IgD-negative memory B cell (primary cell): ENCODE measurements around the gene CTIF. TPM values are rescaled to one million over a fixed set of nuclear protein-coding genes. Genes with fewer than 3 reads are reported as not detected.
A peak's percentile ranks its signal among the peaks of the same experiment; 100 is the strongest.

Source experiments
- H3K27ac Mint-ChIP-seq, 3 donors: one replicate each; pipeline ENCODE4 v1.8.0; 2020 to 2022; ENCODE audit warnings: mild to moderate bottlenecking in 3 of 3, mixed read lengths in 3 of 3, moderate library complexity in 1 of 3
- H3K27me3 Mint-ChIP-seq: one replicate; pipeline ENCODE4 v1.8.0; 2021; ENCODE audit warnings: mixed read lengths
- H3K36me3 Mint-ChIP-seq: one replicate; pipeline ENCODE4 v1.8.0; 2020; ENCODE audit warnings: mild to moderate bottlenecking, mixed read lengths
- H3K4me1 Mint-ChIP-seq, 3 donors: one replicate each; pipeline ENCODE4 v1.8.0; 2020 to 2022; ENCODE audit warnings: mixed read lengths in 3 of 3, mild to moderate bottlenecking in 1 of 3
- H3K4me3 Mint-ChIP-seq, 4 donors: one replicate each; pipeline ENCODE4 v1.8.0; 2020 to 2022; ENCODE audit warnings: mild to moderate bottlenecking in 4 of 4, mixed read lengths in 4 of 4, moderate library complexity in 3 of 4
- H3K9me3 Mint-ChIP-seq, 3 donors: one replicate each; pipeline ENCODE4 v1.8.0; 2020 to 2021; ENCODE audit warnings: mixed read lengths in 3 of 3, mild to moderate bottlenecking in 1 of 3
- polyA plus RNA-seq: library from polyadenylated mRNA; unstranded; fragments of 300-500 nt; fragmentation: Illumina TruSeq; gene quantifications from one replicate; pipeline ENCODE4 v1.2.3, GENCODE V29; 2021

The CTIF gene
- polyA plus RNA-seq, 1 donor from 2014 or later: not detected

DNA sequence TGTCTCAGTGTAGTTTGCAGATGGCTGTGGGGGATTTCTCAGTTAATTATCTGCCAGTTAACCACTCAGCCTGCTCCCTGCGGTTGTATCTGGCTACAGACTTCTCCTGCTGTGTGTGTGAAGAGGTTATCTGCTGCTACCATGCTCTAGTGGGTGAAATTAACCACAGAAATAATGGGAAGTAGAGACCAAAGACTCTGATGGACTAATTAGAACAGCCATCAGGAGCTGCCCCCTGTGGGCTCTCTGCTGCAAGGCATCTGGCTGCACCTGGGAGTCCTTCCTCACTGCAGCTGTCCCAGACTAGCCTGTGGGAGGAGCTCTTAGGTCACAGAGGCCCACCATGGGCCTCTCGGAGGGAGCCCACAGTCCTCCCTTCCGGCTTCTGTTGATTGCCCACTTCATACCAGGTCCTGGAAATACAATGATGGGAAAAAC, 66.6 kb downstream of the CTIF start:
- Mint-ChIP-seq H3K4me1 (no peaks in the 10 kb centered on the region), H3K4me3 (no peak overlapping the region), H3K36me3 (peaks cover 4% of the 10 kb centered on the region), H3K27ac (no peak overlapping the region), H3K9me3 (no peaks in the 10 kb centered on the region), H3K27me3 (no peaks in the 10 kb centered on the region)

DNA sequence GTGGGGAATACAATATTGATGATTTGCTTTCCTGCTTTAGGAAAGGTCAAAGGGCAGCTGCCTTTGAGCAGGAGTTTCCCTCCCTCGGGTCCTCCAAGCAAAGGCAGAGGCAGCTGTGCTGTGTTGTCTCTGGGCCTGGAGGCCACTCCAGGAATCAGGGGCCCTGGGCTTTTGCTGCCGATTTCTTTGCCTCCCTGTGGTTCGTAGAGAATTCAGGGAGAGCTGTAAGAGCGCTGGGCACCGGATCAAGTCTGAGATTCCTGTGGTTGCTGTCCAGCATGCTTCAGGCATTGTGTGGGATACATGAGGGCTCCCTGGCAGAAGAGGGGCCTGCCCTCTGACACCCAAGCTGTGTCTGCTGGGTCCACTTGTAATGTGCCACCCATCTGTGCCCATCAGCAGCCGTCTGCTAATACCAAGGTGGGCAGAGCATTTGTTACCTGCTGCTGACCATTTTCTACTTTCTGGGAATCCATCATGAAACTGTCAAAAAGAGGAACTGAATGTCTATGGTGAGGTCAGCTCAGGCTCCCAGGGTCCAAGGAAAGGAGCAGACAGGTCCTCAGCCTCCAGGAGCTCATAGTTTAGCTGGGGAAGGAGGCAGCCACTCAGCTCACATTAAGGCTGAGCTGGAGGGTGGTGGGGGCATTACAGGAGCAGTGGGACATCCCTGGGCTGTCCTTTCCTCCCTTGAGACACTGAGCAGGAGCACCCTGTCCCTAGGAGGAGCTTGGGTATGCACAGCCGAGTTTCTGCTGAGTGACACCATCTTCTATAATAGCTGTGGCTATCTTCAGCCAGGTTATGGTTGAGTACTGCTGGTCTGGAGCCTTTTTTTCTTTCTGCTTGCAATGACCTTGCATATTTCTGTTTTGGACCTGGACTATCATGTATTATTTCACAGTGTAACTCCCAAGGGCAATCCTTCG, 68.5 kb downstream of the CTIF start:
- no peaks in the 10 kb centered on the region for H3K4me1 Mint-ChIP-seq
- peaks cover 6% of the 10 kb centered on the region for H3K36me3 Mint-ChIP-seq
- no peaks in the 10 kb centered on the region for H3K9me3 Mint-ChIP-seq
- H3K4me3 Mint-ChIP-seq: no peak overlapping the region
- H3K27ac Mint-ChIP-seq: no peak overlapping the region
- H3K27me3 Mint-ChIP-seq: no peaks in the 10 kb centered on the region

DNA sequence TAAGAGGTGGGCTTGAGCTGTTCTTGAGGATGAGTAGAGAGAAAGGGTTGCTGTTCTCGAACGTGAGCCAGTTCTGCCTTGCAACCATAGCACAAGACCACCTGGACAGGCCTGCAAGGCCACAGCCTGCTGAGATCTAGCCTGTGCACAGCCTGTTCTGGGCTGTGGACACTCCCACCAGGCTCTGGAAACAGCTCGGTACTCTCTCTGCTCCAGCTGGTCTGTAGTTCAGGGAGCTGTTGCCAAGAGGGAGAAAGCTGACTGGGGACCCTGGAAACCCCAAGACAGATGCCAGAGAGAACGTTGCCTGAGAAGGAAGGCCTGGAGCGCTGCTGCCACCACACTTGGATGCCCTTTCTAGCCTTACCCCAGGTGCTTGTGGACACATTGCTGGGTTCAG, 69.8 kb downstream of the CTIF start:
- H3K4me1 Mint-ChIP-seq: no peaks in the 10 kb centered on the region
- no peak overlapping the region for H3K27ac Mint-ChIP-seq
- peaks cover 4% of the 10 kb centered on the region for H3K36me3 Mint-ChIP-seq
- no peaks in the 10 kb centered on the region for H3K9me3 Mint-ChIP-seq
- H3K4me3 Mint-ChIP-seq: no peak overlapping the region
- no peaks in the 10 kb centered on the region for H3K27me3 Mint-ChIP-seq

DNA sequence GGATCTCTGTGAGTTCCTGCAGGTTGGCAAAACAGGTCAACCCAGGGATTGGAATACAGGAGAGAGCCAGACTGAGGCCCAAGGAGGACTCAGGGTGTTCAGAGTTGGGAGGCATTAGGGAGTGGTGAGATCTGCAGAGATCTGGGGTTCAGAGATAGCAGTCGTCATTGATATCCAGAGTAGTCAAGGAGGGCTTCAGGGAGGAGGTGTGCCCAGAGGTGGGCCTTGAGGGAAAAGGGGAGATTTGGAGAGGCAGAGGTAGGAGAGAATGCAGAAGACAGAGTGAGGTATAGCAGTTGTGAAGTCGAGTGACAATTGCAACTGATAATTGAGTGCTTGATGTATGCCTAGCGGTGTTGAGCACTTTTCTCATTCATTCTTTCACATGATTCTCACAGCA, 70.3 kb downstream of the CTIF start:
- H3K27me3 Mint-ChIP-seq: no peaks in the 10 kb centered on the region
- peaks cover 0 to 3% (median 1%) of the 10 kb centered on the region in 3 donors for H3K4me1 Mint-ChIP-seq
- no peak overlapping the region for H3K4me3 Mint-ChIP-seq
- H3K9me3 Mint-ChIP-seq: no peaks in the 10 kb centered on the region
- no peak overlapping the region for H3K27ac Mint-ChIP-seq
- H3K36me3 Mint-ChIP-seq: peaks cover 4% of the 10 kb centered on the region

DNA sequence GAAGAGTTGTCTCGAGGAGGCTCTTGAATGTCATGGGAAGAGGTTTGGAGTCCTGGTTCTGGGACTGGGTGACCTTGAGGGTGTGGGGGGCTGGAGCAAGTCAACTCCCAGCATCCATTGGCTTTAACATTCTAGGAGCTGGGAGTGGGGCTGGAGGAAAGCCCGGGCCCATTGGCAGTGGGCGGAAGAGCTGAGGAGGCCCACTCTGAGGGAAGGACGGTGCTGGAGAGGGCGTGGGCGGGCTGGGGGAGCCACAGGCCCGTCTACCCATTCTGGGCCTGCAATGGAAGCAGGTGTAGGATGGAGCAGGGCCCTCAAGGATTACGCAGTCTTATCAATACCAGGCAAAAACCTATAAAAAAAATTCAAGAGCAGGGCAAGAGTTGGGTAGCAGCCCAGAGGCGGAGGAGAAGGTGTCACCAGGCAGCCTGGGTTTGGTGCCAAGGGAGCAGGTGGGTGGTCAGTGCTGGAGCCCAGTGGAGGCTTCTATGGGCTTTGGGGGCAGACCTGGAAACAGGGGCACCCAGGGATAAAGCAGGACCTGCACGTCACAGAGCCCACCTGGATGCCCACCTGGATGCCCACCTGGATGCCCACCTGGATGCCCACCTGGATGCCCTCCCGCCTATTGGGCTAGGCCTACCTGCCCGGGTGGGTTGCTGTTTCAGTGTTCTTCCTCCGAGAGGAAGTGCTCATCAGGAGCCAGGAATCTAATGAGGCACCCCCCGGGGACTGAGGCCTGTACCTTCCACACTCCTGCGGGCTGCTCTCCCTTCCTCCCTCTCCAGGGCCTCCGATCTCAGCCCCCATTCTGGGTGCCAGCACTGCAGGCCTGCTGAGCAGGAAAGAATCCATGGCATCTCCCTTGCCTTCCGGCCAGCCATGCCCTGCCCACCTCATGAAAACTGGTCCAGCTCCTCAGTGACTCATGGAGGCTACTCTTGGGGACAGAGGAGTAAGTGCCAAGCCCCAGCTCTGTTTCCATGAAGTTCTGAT, 71.3 kb downstream of the CTIF start:
- Mint-ChIP-seq H3K9me3 (no peaks in the 10 kb centered on the region), H3K4me1 (peaks cover 0 to 6% (median 3%) of the 10 kb centered on the region in 3 donors), H3K36me3 (peaks cover 4% of the 10 kb centered on the region), H3K4me3 (peak overlapping the region in 1 of 4 donors; percentile 73), H3K27me3 (no peaks in the 10 kb centered on the region), H3K27ac (no peak overlapping the region)

DNA sequence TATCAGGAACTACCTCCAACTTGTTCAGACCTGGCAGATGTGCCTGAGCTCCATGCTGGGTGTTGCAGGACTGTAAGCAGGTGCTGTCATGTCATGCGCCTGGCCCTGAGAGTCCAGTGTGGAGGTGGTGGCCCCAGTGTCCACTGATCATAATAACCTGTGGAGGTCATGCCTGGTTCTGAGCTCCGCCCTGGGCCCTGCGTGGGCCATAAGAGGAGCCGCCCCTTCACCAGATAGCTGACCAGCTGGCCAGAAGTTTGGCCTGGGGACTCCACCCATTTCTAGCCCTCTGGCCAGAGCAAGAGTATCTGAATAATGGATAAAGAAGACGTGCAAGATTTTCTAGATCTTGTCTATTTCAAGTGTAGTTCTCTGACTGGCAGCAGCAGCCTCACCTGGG, 72.4 kb downstream of the CTIF start:
- H3K36me3 Mint-ChIP-seq: peaks cover 4% of the 10 kb centered on the region
- peak overlapping the region in 1 of 3 donors; percentile 35 for H3K27ac Mint-ChIP-seq
- H3K4me3 Mint-ChIP-seq: no peak overlapping the region
- no peaks in the 10 kb centered on the region for H3K9me3 Mint-ChIP-seq
- peaks cover 0 to 6% (median 3%) of the 10 kb centered on the region in 3 donors for H3K4me1 Mint-ChIP-seq
- H3K27me3 Mint-ChIP-seq: no peaks in the 10 kb centered on the region

DNA sequence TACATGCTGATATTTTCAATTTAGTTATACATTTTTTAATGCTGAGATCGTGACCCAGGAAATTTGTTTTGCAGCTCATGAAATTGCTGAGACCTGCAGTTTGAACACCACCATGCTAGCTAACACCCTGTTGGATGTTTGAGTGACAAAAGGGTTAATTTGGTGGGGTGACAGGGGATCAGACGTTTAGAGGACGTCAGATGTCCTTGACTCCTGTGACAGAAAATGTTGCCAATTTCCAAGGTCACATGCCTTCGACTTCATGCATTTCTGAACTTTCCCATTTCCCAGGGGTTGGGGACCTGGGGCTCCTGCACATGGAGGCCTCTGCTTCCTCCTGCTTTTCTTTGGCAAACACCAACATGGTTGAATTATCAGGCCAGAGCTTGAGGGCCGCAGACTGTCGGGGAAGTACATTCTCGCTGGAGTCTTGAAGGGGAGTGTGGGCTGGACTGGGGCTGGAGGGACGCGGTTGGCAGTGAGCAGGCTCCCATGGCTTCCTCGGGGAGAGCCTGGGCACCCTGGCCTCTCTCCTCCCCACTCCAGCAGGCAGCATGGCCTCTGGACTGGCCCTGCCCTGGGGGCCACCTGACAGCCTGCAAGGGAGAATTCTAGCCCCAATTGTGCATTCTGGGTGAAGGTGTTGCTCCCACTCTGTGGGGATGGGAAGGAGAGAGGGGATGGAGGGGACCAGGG, 73.1 kb downstream of the CTIF start:
- Mint-ChIP-seq H3K27me3 (no peaks in the 10 kb centered on the region), H3K27ac (no peak overlapping the region), H3K4me1 (peaks cover 0 to 6% (median 3%) of the 10 kb centered on the region in 3 donors), H3K4me3 (no peak overlapping the region), H3K36me3 (peaks cover 4% of the 10 kb centered on the region), H3K9me3 (no peaks in the 10 kb centered on the region)

DNA sequence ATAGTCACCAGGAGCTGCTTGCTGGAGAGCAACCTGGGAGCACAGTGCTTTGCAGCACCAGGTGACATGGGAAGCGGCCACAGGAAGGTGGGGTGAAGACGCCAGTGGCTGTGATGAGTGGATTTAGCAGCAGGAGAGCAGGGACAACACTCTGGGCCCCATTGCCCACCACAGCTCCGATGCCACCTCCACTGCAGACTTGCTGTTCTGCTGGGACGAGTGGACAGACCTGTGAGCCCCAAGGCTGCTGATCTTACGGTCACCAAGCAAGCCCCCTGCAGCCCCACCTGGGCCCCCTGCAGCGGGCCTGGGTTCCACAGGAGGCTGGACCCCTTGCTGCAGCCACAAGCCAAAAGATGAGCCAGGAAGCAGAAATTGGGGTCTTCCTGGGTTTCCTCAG, 73.7 kb downstream of the CTIF start:
- H3K27me3 Mint-ChIP-seq: no peaks in the 10 kb centered on the region
- peaks cover 4% of the 10 kb centered on the region for H3K36me3 Mint-ChIP-seq
- no peak overlapping the region for H3K4me3 Mint-ChIP-seq
- no peaks in the 10 kb centered on the region for H3K9me3 Mint-ChIP-seq
- H3K27ac Mint-ChIP-seq: no peak overlapping the region
- H3K4me1 Mint-ChIP-seq: peaks cover 0 to 6% (median 3%) of the 10 kb centered on the region in 3 donors

DNA sequence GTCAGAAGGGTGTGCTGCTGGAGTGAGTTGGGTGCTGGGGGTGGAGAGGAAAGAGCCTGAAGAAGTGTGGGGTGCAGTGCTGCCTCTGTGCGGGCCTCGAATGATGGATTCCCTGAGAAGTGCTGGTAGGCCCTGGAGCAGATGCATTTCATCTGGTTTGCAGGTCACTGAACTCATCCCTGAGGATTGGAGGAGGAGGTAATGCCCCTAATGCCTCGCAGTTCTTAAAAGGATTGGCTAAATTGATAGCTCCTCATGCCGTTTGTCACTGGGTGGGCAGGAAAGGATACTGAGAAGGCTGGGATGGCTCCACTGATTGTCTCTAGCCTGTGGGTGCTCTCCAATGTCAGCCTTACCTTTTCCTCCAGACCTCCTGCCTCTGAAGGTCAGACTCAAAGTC, 74.1 kb downstream of the CTIF start:
- Mint-ChIP-seq H3K4me3 (no peak overlapping the region), H3K27me3 (no peaks in the 10 kb centered on the region), H3K9me3 (no peaks in the 10 kb centered on the region), H3K36me3 (peaks cover 2% of the 10 kb centered on the region), H3K4me1 (peaks cover 0 to 6% (median 3%) of the 10 kb centered on the region in 3 donors), H3K27ac (no peak overlapping the region)

DNA sequence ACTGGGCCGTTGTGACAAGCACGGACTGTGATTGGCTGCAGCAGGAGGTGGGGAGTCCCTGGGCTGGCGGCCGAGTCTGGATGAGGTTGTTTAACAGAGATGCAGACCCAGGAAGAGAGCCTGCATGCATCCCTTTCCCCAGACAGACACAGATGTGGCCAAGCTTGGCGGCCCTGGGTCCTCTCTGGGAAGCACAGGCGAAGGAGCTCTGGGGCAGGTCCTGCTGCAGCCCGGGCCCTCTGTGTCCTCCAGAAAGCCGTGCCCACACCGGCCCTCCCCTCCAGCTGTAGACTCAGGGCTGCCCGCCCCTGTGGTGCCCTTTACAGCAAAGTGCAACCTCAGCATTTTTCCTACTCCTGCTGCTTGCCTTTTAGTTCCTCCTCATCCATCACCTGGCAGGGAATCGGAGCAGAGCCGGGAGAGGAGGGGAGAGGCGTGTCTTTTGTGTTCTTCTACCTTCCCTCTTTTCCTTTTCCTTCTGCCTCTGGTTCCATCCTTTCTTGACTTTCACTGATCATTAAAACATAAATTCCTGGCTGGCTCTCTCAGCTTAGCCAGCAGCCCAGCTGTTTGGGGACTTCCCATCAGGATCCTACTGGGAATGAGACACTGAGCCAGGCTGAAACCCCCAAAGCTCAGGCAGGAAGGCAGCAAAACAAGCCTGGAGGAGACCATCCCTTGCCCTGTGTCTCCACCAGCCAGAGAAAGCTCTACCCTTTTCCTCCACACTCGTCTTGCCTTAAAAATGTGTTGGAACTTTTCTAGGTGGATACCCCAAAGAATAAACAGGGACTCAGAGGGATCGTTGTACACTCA, 75.0 kb downstream of the CTIF start:
- H3K4me1 Mint-ChIP-seq: peaks cover 0 to 6% (median 3%) of the 10 kb centered on the region in 3 donors
- no peak overlapping the region for H3K27ac Mint-ChIP-seq
- no peak overlapping the region for H3K4me3 Mint-ChIP-seq
- H3K36me3 Mint-ChIP-seq: peaks cover 2% of the 10 kb centered on the region
- H3K27me3 Mint-ChIP-seq: no peaks in the 10 kb centered on the region
- H3K9me3 Mint-ChIP-seq: no peaks in the 10 kb centered on the region

DNA sequence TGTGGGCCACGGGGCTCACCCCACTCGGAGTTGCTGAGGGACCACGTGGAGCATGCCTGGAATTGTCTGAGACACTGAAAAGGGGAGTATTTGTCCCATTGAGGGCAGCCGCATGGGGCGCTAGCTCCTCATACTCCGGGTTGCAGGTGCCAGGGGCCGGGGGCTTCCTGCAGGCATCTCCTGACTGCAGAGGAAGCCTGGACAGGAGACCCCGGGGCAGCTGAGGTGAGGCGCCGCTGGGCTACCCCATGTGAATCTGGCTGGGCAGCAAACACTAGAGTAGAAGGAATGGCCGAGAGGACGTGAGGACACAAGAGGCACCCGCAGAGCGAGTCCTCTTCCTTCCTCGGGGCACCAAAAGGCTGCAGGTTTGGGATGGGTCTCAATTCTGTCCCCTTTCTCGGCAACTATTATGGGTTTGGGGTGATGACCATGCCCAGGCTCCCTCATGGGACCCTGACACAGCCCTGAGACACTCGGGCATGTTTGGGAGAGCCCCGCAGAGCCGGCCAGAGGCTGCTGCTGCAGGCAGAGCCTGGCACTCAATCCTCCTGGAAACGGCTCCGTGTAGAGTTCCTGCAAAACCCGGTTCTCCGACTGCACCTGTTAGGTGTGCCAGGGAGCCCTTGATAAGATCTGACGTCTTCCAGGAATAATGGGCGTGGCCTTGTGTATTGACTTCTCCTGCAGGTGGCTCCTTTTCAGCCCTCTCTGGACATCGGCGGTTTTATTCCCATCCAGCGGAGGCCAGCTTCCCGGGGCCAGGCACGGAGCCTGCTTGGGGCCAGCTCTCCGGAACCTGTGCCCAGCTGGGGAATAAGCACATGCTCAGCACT, 77.0 kb downstream of the CTIF start:
- H3K9me3 Mint-ChIP-seq: no peaks in the 10 kb centered on the region
- no peak overlapping the region for H3K4me3 Mint-ChIP-seq
- no peaks in the 10 kb centered on the region for H3K27me3 Mint-ChIP-seq
- no peaks in the 10 kb centered on the region for H3K36me3 Mint-ChIP-seq
- peaks cover 0 to 6% (median 3%) of the 10 kb centered on the region in 3 donors for H3K4me1 Mint-ChIP-seq
- no peak overlapping the region for H3K27ac Mint-ChIP-seq

DNA sequence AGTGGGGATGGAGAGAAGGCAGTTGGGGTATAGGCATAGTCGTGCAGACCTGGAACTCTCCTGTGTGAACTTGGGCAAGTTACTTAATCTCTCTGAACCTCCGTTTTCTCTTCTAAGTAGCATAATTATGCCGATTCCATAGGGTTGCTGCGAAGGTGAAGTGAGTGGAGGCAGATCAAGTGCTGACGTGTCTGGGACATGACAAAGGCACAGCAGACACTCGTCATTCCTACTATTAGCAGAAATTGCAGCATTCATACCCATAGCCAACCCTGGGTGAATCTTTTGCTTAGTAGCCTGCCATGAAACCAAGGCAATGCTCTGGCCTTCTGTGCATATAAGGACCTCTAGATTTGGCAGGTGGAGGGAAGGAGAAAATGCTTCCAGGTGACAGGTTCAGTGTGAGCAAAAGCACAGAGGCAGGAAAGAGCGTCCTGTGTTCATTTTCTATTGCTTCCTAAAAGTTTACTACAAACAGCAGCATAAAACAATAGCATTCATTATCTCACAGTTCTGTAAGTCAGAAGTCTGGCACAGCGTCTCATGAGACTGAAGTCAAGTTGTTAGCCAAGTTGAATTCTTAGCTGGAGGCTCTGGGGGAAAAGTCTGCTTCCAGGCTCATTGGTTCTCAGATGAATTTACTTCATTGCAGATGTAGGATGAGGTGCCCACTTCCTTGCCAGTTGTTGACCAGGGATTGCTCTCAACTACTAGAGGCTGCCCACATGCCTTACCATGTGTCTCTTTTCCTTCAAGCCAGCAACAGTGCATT, 77.8 kb downstream of the CTIF start:
- Mint-ChIP-seq H3K36me3 (no peaks in the 10 kb centered on the region), H3K27me3 (no peaks in the 10 kb centered on the region), H3K4me3 (no peak overlapping the region), H3K9me3 (no peaks in the 10 kb centered on the region), H3K4me1 (peaks cover 0 to 9% (median 5%) of the 10 kb centered on the region in 3 donors), H3K27ac (no peak overlapping the region)
